ENCODE measurements around the gene SPATA6L. TPM values are rescaled to one million over a fixed set of nuclear protein-coding genes. Genes with fewer than 3 reads are reported as not detected.
A peak's percentile ranks its signal among the peaks of the same experiment; 100 is the strongest.
"Not testable (repeated sequence)": the region's sequence is repeated elsewhere in the genome, so short reads cannot be mapped to it uniquely, and the experiment has no call there.

Gene SPATA6L
- total RNA-seq, 1 donor from 2014 or later: 10.9 TPM

- DNase-seq: no peak
Measured at GRCh38 chr9:4677392-4677791, 11.1 kb upstream of the SPATA6L start.

GRCh38 chr9:4674783-4675182 lies 8.5 kb upstream of the SPATA6L start:
- no peak for DNase-seq

- DNase-seq: no peak
Measured at GRCh38 chr9:4671737-4672136, 5.5 kb upstream of the SPATA6L start.

GRCh38 chr9:4670591-4670990 lies 4.3 kb upstream of the SPATA6L start:
- no peak for DNase-seq

GRCh38 chr9:4669890-4670289 lies 3.6 kb upstream of the SPATA6L start:
- DNase-seq: no peak

GRCh38 chr9:4668604-4669003 lies 2.3 kb upstream of the SPATA6L start:
- DNase-seq: no peak

GRCh38 chr9:4667681-4668080 lies 1.4 kb upstream of the SPATA6L start:
- no peak for DNase-seq

GRCh38 chr9:4665357-4665756 lies 923 bp downstream of the SPATA6L start:
- DNase-seq: no peak

- no peak for DNase-seq
Measured at GRCh38 chr9:4663956-4664355, 2.3 kb downstream of the SPATA6L start.

GRCh38 chr9:4662989-4663792 lies 3.1 kb downstream of the SPATA6L start:
- DNase-seq: no peak

- peak; percentile 83 for DNase-seq
Measured at GRCh38 chr9:4662108-4662988, 3.9 kb downstream of the SPATA6L start, which contains the start of gene PLPP6. PLPP6 (plus strand) TSS chr9:4662294; CDS start chr9:4662376, 82 bp downstream.

- DNase-seq: no peak
Measured at GRCh38 chr9:4661611-4662010, 4.7 kb downstream of the SPATA6L start.

- no peak for DNase-seq
Measured at GRCh38 chr9:4661165-4661564, 5.1 kb downstream of the SPATA6L start.

- not testable (repeated sequence) for DNase-seq
Measured at GRCh38 chr9:4660665-4661064, 5.6 kb downstream of the SPATA6L start.

- no peak for DNase-seq
Measured at GRCh38 chr9:4657426-4658159, 8.7 kb downstream of the SPATA6L start.

- DNase-seq: no peak
Measured at GRCh38 chr9:4656621-4657020, 9.7 kb downstream of the SPATA6L start.

- not testable (repeated sequence) for DNase-seq
Measured at GRCh38 chr9:4656196-4656595, 10.1 kb downstream of the SPATA6L start.

- no peak for DNase-seq
Measured at GRCh38 chr9:4654538-4654937, 11.7 kb downstream of the SPATA6L start.

- no peak for DNase-seq
Measured at GRCh38 chr9:4654084-4654483, 12.2 kb downstream of the SPATA6L start.

- no peak for DNase-seq
Measured at GRCh38 chr9:4642351-4642750, 23.9 kb downstream of the SPATA6L start.

GRCh38 chr9:4640027-4640426 lies 26.3 kb downstream of the SPATA6L start:
- no peak for DNase-seq

GRCh38 chr9:4639420-4639819 lies 26.9 kb downstream of the SPATA6L start:
- DNase-seq: no peak

- no peak for DNase-seq
Measured at GRCh38 chr9:4638968-4639367, 27.3 kb downstream of the SPATA6L start.

All from occipital lobe (tissue), 2 donors.